ENCODE results near the gene PHKB.

PHKB gene

GRCh38 chr16:47728205-47728604 lies 267.1 kb downstream of the PHKB start:
- H3K4me3 ChIP-seq (ENCODE audit: low read depth, low read length): no peak overlapping the region
- no peak for DNase-seq (ENCODE audit: low read depth)
- no peak for TF ChIP-seq CTCF (IDR thresholded peaks at IDR 0.05; ENCODE audit: control insufficient read depth, extremely low read depth, insufficient read depth)

GRCh38 chr16:47729701-47730100 lies 268.6 kb downstream of the PHKB start:
- DNase-seq (ENCODE audit: low read depth): no peak
- TF ChIP-seq CTCF (IDR thresholded peaks at IDR 0.05; ENCODE audit: control insufficient read depth, extremely low read depth, insufficient read depth): no peak
- no peak overlapping the region for H3K4me3 ChIP-seq (ENCODE audit: low read depth, low read length)

- H3K4me3 ChIP-seq (ENCODE audit: low read depth, low read length): no peak overlapping the region
- no peak for DNase-seq (ENCODE audit: low read depth)
- no peak for TF ChIP-seq CTCF (IDR thresholded peaks at IDR 0.05; ENCODE audit: control insufficient read depth, extremely low read depth, insufficient read depth)
Measured at GRCh38 chr16:47731252-47731651, 270.1 kb downstream of the PHKB start.

GRCh38 chr16:47732122-47732521 lies 271.0 kb downstream of the PHKB start:
- H3K4me3 ChIP-seq (ENCODE audit: low read depth, low read length): no peak overlapping the region
- TF ChIP-seq CTCF (IDR thresholded peaks at IDR 0.05; ENCODE audit: control insufficient read depth, extremely low read depth, insufficient read depth): no peak
- DNase-seq (ENCODE audit: low read depth): no peak

- no peak overlapping the region for H3K4me3 ChIP-seq (ENCODE audit: low read depth, low read length)
- DNase-seq (ENCODE audit: low read depth): no peak
Measured at GRCh38 chr16:47732523-47733111, 271.5 kb downstream of the PHKB start.

GRCh38 chr16:47734081-47734857 lies 273.1 kb downstream of the PHKB start:
- H3K4me3 ChIP-seq (ENCODE audit: low read depth, low read length): no peak overlapping the region
- no peak for TF ChIP-seq CTCF (IDR thresholded peaks at IDR 0.05; ENCODE audit: control insufficient read depth, extremely low read depth, insufficient read depth)
- no peak for DNase-seq (ENCODE audit: low read depth)

More at GRCh38 chr16:47732523-47733111, 271.5 kb downstream of the PHKB start:
- TF ChIP-seq CTCF (IDR thresholded peaks at IDR 0.05; ENCODE audit: control insufficient read depth, extremely low read depth, insufficient read depth): no peak
